ENCODE data around the gene ANKRD10. TPM values are rescaled to one million over a fixed set of nuclear protein-coding genes. Genes with fewer than 3 reads are reported as not detected.

ANKRD10 gene
- total and polyA plus RNA-seq, 2 of the 8 experiments (the other 6 are each of a cell fraction or from before 2014, with no cell fraction given) = 146 to 218 TPM

- FAIRE-seq (no peak), DNase-seq (ENCODE audit: low read depth in 1 of 2, low spot score in 2 of 2) (no peak)
- H3K14ac ChIP-seq (ENCODE audit: insufficient read length) = no peak overlapping the region
- no peaks in the 10 kb centered on the region for H3K79me2 ChIP-seq (ENCODE audit: control insufficient read depth in 1 of 2, insufficient read depth in 2 of 2, low read length in 2 of 2)
- ChIA-PET POLR2A (ENCODE audit: partially characterized antibody) (interaction anchor here (0.6 to 7.2 kb wide), 4 partner anchors 13 to 35 kb away, joined by 3 to 50 read pairs (median 4); partner anchors contain the start of gene ANKRD10), CTCF (ENCODE audit: partially characterized antibody) (interaction anchor here (1.1 to 3.4 kb wide), 6 partner anchors 12 to 237 kb away, joined by 3 to 11 read pairs (median 6); no protein-coding TSS in a partner anchor)
- 94% methylated on average over 13 of the region's 13 CpGs; no CpG with 5 or more reads in 1 of the 2 experiments for WGBS, 2 experiments (ENCODE audit: extremely low coverage in 1 of 2, insufficient coverage in 1 of 2, insufficient read length in 1 of 2, insufficient replicate concordance in 2 of 2, low coverage in 1 of 2, low lambda C conversion rate in 2 of 2, missing lambda C conversion rate in 1 of 2)
- H3K9me3 ChIP-seq (ENCODE audit: insufficient read depth in 2 of 2, low read depth in 1 of 2, low read length in 1 of 2) = no peaks in the 10 kb centered on the region
- H3K4me3 ChIP-seq (ENCODE audit: extremely low read depth in 1 of 4, insufficient read depth in 2 of 4, low read depth in 3 of 4, low read length in 4 of 4) = no peak overlapping the region
- no peak overlapping the region for H2BK15ac ChIP-seq (ENCODE audit: low read length)
- H3K27ac ChIP-seq (ENCODE audit: low read depth, low read length) = no peak overlapping the region
- H4K5ac ChIP-seq (ENCODE audit: insufficient read length, low read depth, low read length) = no peak overlapping the region
- H2AK5ac ChIP-seq (ENCODE audit: low read depth, low read length) = no peak overlapping the region
- no peak overlapping the region for H2BK20ac ChIP-seq (ENCODE audit: low read length)
- no peaks in the 10 kb centered on the region for H3K23me2 ChIP-seq (ENCODE audit: low read depth, low read length)
- H3K18ac ChIP-seq (ENCODE audit: extremely low read depth, low read length) = no peak overlapping the region
- peaks cover 0 to 3% (median 2%) of the 10 kb centered on the region in 4 experiments; a peak in 3 of 7 replicates for H3K4me1 ChIP-seq (replicated peaks in 1 of 4; ENCODE audit: control insufficient read depth in 3 of 4, insufficient read depth in 4 of 4, low read length in 3 of 4)
- H2BK120ac ChIP-seq (replicated peaks; ENCODE audit: low read depth, low read length) = no peak overlapping the region
- H3K23ac ChIP-seq (ENCODE audit: insufficient read length) = no peak overlapping the region
- no peaks in the 10 kb centered on the region for H3K79me1 ChIP-seq (ENCODE audit: low read depth, low read length)
- H3K36me3 ChIP-seq (ENCODE audit: control insufficient read depth in 2 of 4, insufficient read depth in 4 of 4, low read length in 3 of 4) = peaks cover 0 to 5% (median 1%) of the 10 kb centered on the region in 4 experiments; a peak in 1 of 8 replicates
- no peak overlapping the region for H2BK12ac ChIP-seq (ENCODE audit: low read depth, low read length)
- H3K9ac ChIP-seq (replicated peaks in 1 of 4; ENCODE audit: extremely low read depth in 1 of 4, low read depth in 3 of 4, low read length in 3 of 4) = no peak overlapping the region
- no peak overlapping the region for H3K4ac ChIP-seq (replicated peaks; ENCODE audit: insufficient read length, low read depth, low read length)
- no peak overlapping the region for H2BK5ac ChIP-seq (ENCODE audit: low read depth, low read length)
- peaks cover 0 to 5% of the 10 kb centered on the region in 2 experiments for H4K20me1 ChIP-seq (replicated peaks in 1 of 2; ENCODE audit: control insufficient read depth in 1 of 2, insufficient read depth in 2 of 2, low read length in 2 of 2)
- no peak overlapping the region for H4K8ac ChIP-seq (ENCODE audit: extremely low read depth, insufficient read depth, low read length)
- no peak overlapping the region for H3K4me2 ChIP-seq (ENCODE audit: insufficient read depth in 1 of 2, low read depth in 2 of 2, low read length in 2 of 2)
- no peak overlapping the region for H4K91ac ChIP-seq (replicated peaks; ENCODE audit: insufficient read length, low read length)
- no peak overlapping the region for H2AFZ ChIP-seq (ENCODE audit: low read length)
- no peaks in the 10 kb centered on the region for H3K27me3 ChIP-seq (replicated peaks in 1 of 4; ENCODE audit: control insufficient read depth in 3 of 4, extremely low read depth in 1 of 4, insufficient read depth in 3 of 4, low read length in 3 of 4)
- no peak overlapping the region for H3K56ac ChIP-seq (replicated peaks; ENCODE audit: insufficient read length, low read depth, low read length)
- TF ChIP-seq HDAC6 (IDR thresholded peaks at IDR 0.05; ENCODE audit: low read depth, low read length) (no peak), JUN (IDR thresholded peaks at IDR 0.05; ENCODE audit: low read depth, low read length) (no peak), SIRT6 (IDR thresholded peaks at IDR 0.05; ENCODE audit: low read length) (no peak), TAF1 (IDR thresholded peaks at IDR 0.05; ENCODE audit: low read depth, low read length) (no peak), CTBP2 (IDR thresholded peaks at IDR 0.05; ENCODE audit: borderline replicate concordance, insufficient read depth, insufficient read length, low read length) (no peak), RFX5 (IDR thresholded peaks at IDR 0.05; ENCODE audit: borderline replicate concordance, low read depth, low read length) (no peak), SP2 (IDR thresholded peaks at IDR 0.05; ENCODE audit: low read length) (no peak), SP4 (IDR thresholded peaks at IDR 0.05; ENCODE audit: low read length) (no peak), SUZ12 (IDR thresholded peaks at IDR 0.05; ENCODE audit: low read length) (no peak), PHF8 (conservative IDR thresholded peaks at IDR 0.05; ENCODE audit: low read depth, low read length) (no peak)
These were observed 32.8 kb downstream of the ANKRD10 start for GRCh38 chr13:110881839-110882627.

All from H1 (cell line).